C4-2B (cell line): ENCODE results near the gene PTPRN2.

Source experiments
- ZFX ChIP-seq: fragments of 450-650 bp; IDR thresholded peaks from 2 replicates; pipeline ENCODE4 v1.6.1; 2017
- TF ChIP-seq, protein P1 (sequence below): fragments of 450-650 bp; conservative IDR thresholded peaks from 2 replicates; pipeline ENCODE4 v1.5.1; 2017; ENCODE audit warnings: mild to moderate bottlenecking

DNA sequence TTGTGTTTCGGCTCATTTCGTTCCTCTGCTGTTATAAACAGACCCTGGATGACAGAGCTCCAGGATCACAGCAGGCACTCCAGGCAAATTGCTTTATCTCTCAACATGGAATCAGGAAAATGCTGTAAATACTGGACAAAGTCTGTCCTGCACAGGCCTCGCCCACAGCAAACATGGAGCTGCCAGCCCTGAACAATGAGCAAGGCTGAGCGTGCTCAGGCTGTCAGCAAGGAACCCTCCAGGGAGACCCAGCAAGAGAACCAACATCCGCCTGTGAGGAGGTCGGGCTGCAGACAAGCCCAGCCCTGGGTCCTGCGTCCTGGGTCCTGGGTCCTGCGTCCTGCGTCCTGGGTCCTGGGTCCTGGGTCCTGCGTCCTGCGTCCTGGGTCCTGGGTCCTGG lies 180.8 kb downstream of the PTPRN2 start:
- TF ChIP-seq, protein P1, sequence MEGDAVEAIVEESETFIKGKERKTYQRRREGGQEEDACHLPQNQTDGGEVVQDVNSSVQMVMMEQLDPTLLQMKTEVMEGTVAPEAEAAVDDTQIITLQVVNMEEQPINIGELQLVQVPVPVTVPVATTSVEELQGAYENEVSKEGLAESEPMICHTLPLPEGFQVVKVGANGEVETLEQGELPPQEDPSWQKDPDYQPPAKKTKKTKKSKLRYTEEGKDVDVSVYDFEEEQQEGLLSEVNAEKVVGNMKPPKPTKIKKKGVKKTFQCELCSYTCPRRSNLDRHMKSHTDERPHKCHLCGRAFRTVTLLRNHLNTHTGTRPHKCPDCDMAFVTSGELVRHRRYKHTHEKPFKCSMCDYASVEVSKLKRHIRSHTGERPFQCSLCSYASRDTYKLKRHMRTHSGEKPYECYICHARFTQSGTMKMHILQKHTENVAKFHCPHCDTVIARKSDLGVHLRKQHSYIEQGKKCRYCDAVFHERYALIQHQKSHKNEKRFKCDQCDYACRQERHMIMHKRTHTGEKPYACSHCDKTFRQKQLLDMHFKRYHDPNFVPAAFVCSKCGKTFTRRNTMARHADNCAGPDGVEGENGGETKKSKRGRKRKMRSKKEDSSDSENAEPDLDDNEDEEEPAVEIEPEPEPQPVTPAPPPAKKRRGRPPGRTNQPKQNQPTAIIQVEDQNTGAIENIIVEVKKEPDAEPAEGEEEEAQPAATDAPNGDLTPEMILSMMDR, result no peak
- no peak for TF ChIP-seq ZFX
